ENCODE measurements around the gene PRDX2.

Gene PRDX2

GRCh38 chr19:12840091-12841079 is 38.8 kb upstream of the PRDX2 start:
- DNase-seq (ENCODE audit: low spot score): peak; percentile 80
- TF ChIP-seq CTCF (IDR thresholded peaks at IDR 0.05; ENCODE audit: extremely low read depth, missing control alignments): no peak

- no peak for TF ChIP-seq CTCF (IDR thresholded peaks at IDR 0.05; ENCODE audit: extremely low read depth, missing control alignments)
- DNase-seq (ENCODE audit: low spot score): no peak
Measured at GRCh38 chr19:12838886-12839756, 37.5 kb upstream of the PRDX2 start.

GRCh38 chr19:12838182-12838885 is 36.7 kb upstream of the PRDX2 start, which contains the start of gene MAST1:
MAST1 (plus strand) TSS chr19:12838515; CDS start chr19:12838573, 58 bp downstream.
- peak; percentile 88 for TF ChIP-seq CTCF (IDR thresholded peaks at IDR 0.05; ENCODE audit: extremely low read depth, missing control alignments)
- peak; percentile 94 for DNase-seq (ENCODE audit: low spot score)

GRCh38 chr19:12837225-12837624 is 35.6 kb upstream of the PRDX2 start:
- DNase-seq (ENCODE audit: low spot score): no peak
- no peak for TF ChIP-seq CTCF (IDR thresholded peaks at IDR 0.05; ENCODE audit: extremely low read depth, missing control alignments)

GRCh38 chr19:12836529-12836863 is 34.9 kb upstream of the PRDX2 start:
- TF ChIP-seq CTCF (IDR thresholded peaks at IDR 0.05; ENCODE audit: extremely low read depth, missing control alignments): no peak

GRCh38 chr19:12834976-12835757 is 33.6 kb upstream of the PRDX2 start:
- DNase-seq (ENCODE audit: low spot score): peak; percentile 64
- no peak for TF ChIP-seq CTCF (IDR thresholded peaks at IDR 0.05; ENCODE audit: extremely low read depth, missing control alignments)

More at GRCh38 chr19:12836529-12836863, 34.9 kb upstream of the PRDX2 start:
- DNase-seq (ENCODE audit: low spot score): no peak
